Gastrocnemius medialis (tissue), 4 donors: ENCODE measurements around the gene RNF151.

Experiments used
- POLR2A ChIP-seq, 2 donors: fragments of 450-650 bp; IDR thresholded peaks; one replicate each; pipeline ENCODE4 v1.6.1; 2017; ENCODE audit warnings: antibody characterized with exemption in 2 of 2, mild to moderate bottlenecking in 2 of 2, moderate library complexity in 2 of 2
- TF ChIP-seq, protein P1 (sequence below), 5 experiments: fragments of 450-650 bp in 3 of 5; fragments of 200-600 bp in 2 of 5; sonication (generic) in 2 of 5; IDR thresholded peaks in 4 of 5; conservative IDR thresholded peaks in 1 of 5; 1 replicate in 4 of 5; 2 replicates in 1 of 5; pipeline ENCODE4 v1.5.1; 2016 to 2019; ENCODE audit warnings: antibody characterized with exemption in 5 of 5, mild to moderate bottlenecking in 3 of 5, moderate library complexity in 3 of 5

DNA sequence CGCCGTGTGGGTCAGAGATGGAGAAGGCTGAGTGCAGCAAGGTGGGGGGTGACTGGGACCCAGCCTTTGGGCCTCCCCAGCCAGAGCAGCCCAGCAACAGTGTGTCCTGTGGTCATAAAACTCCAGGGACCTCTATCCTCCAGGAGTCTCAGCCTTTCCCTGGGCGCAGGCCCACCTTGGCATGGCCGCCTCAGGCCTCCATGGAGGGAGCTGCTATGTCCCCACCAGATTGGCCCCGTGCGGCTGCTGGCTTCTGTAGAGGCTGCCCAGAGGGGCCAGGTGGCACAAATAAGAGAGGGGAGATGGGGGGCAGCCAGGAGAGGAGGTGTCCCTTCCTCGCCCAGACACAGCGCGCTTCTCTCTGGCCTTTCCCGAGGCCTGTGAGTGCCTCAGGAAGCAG, 20.5 kb downstream of the RNF151 start:
- no peak for TF ChIP-seq POLR2A (IDR thresholded peaks at IDR 0.05)
- TF ChIP-seq, protein P1, sequence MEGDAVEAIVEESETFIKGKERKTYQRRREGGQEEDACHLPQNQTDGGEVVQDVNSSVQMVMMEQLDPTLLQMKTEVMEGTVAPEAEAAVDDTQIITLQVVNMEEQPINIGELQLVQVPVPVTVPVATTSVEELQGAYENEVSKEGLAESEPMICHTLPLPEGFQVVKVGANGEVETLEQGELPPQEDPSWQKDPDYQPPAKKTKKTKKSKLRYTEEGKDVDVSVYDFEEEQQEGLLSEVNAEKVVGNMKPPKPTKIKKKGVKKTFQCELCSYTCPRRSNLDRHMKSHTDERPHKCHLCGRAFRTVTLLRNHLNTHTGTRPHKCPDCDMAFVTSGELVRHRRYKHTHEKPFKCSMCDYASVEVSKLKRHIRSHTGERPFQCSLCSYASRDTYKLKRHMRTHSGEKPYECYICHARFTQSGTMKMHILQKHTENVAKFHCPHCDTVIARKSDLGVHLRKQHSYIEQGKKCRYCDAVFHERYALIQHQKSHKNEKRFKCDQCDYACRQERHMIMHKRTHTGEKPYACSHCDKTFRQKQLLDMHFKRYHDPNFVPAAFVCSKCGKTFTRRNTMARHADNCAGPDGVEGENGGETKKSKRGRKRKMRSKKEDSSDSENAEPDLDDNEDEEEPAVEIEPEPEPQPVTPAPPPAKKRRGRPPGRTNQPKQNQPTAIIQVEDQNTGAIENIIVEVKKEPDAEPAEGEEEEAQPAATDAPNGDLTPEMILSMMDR (IDR thresholded peaks at IDR 0.05 in 4 of 5, conservative IDR thresholded peaks at IDR 0.05 in 1 of 5) = no peak
